IMR-90 (cell line): Measurements from ENCODE around the gene DACT2. TPM values are rescaled to one million over a fixed set of nuclear protein-coding genes. Genes with fewer than 3 reads are reported as not detected.

Experiments
- ATAC-seq: fragments of 200-7000 bp; cut with Tn5 transposase; 2 replicates; pipeline ENCODE4 v1.9.1; 2020; ENCODE audit warnings: low read depth, mild to moderate bottlenecking, moderate library complexity
- BruUV-seq: library from RNA; stranded (reverse); fragments of 400-500 nt; replicated peaks from 2 replicates; lab custom pipeline; 2021; lab: Mats Ljungman, UMichigan
- CTCF ChIA-PET: fragments of 300-600 bp; formaldehyde crosslinking; extraction: SDS; loops from one replicate; lab custom pipeline; 2021; ENCODE audit warnings: antibody characterized with exemption; lab: Yijun Ruan, JAX
- POLR2A ChIA-PET: fragments of 300-600 bp; sonication (Branson Sonifier 250); formaldehyde crosslinking; loops from one replicate; lab custom pipeline; 2022; ENCODE audit warnings: antibody characterized with exemption; ENCODE audit not compliant: unreplicated experiment; lab: Charles Lee
- DNase-seq: peaks from one replicate; pipeline ENCODE4 v3.0.0; 2013
- H2AFZ ChIP-seq: replicated peaks from 2 replicates; pipeline ENCODE3; 2013; ENCODE audit warnings: low read length, mild to moderate bottlenecking; ENCODE audit not compliant: poor library complexity
- H2AK5ac ChIP-seq: 2 replicates; pipeline ENCODE4 v1.6.1; 2013; ENCODE audit warnings: low read depth, low read length, inconsistent platforms
- H2AK9ac ChIP-seq: replicated peaks from 2 replicates; pipeline ENCODE3; 2013; ENCODE audit warnings: mild to moderate bottlenecking, low read depth, low read length, moderate library complexity; ENCODE audit not compliant: poor library complexity
- H2BK120ac ChIP-seq: 2 replicates; pipeline ENCODE4 v1.6.1; 2013; ENCODE audit warnings: low read depth, low read length, inconsistent platforms
- H2BK15ac ChIP-seq: 3 replicates; pipeline ENCODE4 v1.6.1; 2013; ENCODE audit warnings: low read depth, low read length, inconsistent platforms
- H2BK20ac ChIP-seq: 2 replicates; pipeline ENCODE4 v1.6.1; 2013; ENCODE audit warnings: low read depth, mild to moderate bottlenecking, inconsistent platforms, low read length, moderate library complexity
- H2BK5ac ChIP-seq: 2 replicates; pipeline ENCODE4 v1.6.1; 2013; ENCODE audit warnings: mild to moderate bottlenecking, low read depth, low read length, inconsistent platforms; ENCODE audit not compliant: poor library complexity, severe bottlenecking
- H3K14ac ChIP-seq: replicated peaks from 2 replicates; pipeline ENCODE4 v1.6.1; 2013; ENCODE audit warnings: low read depth, low read length, inconsistent platforms
- H3K18ac ChIP-seq: 2 replicates; pipeline ENCODE4 v1.6.1; 2013; ENCODE audit warnings: low read depth, low read length, control low read depth
- H3K23ac ChIP-seq: 2 replicates; pipeline ENCODE4 v1.6.1; 2013; ENCODE audit warnings: low read depth, low read length, inconsistent platforms
- H3K27ac ChIP-seq: 2 replicates; pipeline ENCODE4 v1.5.1; 2013; ENCODE audit warnings: mild to moderate bottlenecking, control low read depth, low read length; ENCODE audit not compliant: insufficient read depth
- H3K27me3 ChIP-seq: 2 replicates; pipeline ENCODE4 v1.6.1; 2013; ENCODE audit warnings: low read length; ENCODE audit not compliant: control insufficient read depth, insufficient read depth
- H3K36me3 ChIP-seq: 2 replicates; pipeline ENCODE4 v1.6.1; 2013; ENCODE audit warnings: low read length, mixed read lengths; ENCODE audit not compliant: control insufficient read depth, insufficient read depth
- H3K4ac ChIP-seq: 2 replicates; pipeline ENCODE4 v1.6.1; 2013; ENCODE audit warnings: low read depth, low read length, inconsistent platforms
- H3K4me1 ChIP-seq: 2 replicates; pipeline ENCODE4 v1.6.1; 2013; ENCODE audit warnings: low read length, mixed read lengths; ENCODE audit not compliant: control insufficient read depth, insufficient read depth
- H3K4me2 ChIP-seq: 2 replicates; pipeline ENCODE4 v1.6.1; 2013; ENCODE audit warnings: low read depth, mild to moderate bottlenecking, control low read depth, low read length, moderate library complexity
- H3K4me3 ChIP-seq: 2 replicates; pipeline ENCODE4 v1.5.1; 2013; ENCODE audit warnings: low read depth, mild to moderate bottlenecking, control low read depth, low read length, moderate library complexity; ENCODE audit not compliant: insufficient read depth
- H3K56ac ChIP-seq: 2 replicates; pipeline ENCODE4 v1.6.1; 2013; ENCODE audit warnings: low read length, inconsistent platforms; ENCODE audit not compliant: insufficient read depth; ENCODE audit errors: extremely low read depth
- H3K79me1 ChIP-seq, 2 experiments: 2 replicates each; pipeline ENCODE4 v1.6.1; 2013; ENCODE audit warnings: low read length in 2 of 2, inconsistent platforms in 1 of 2, low read depth in 1 of 2
- H3K9ac ChIP-seq: 2 replicates; pipeline ENCODE4 v1.6.1; 2013; ENCODE audit warnings: low read depth, low read length, control low read depth
- H3K9me1 ChIP-seq: 2 replicates; pipeline ENCODE4 v1.6.1; 2013; ENCODE audit warnings: low read length, inconsistent platforms; ENCODE audit not compliant: insufficient read depth
- H3K9me3 ChIP-seq: 2 replicates; pipeline ENCODE4 v1.6.1; 2013; ENCODE audit warnings: low read length; ENCODE audit not compliant: control insufficient read depth, insufficient read depth
- H4K20me1 ChIP-seq: 2 replicates; pipeline ENCODE4 v1.6.1; 2013; ENCODE audit warnings: low read length, inconsistent platforms; ENCODE audit not compliant: insufficient read depth
- H4K5ac ChIP-seq: 2 replicates; pipeline ENCODE4 v1.6.1; 2013; ENCODE audit warnings: mild to moderate bottlenecking, low read depth, low read length, control low read depth
- H4K8ac ChIP-seq, 2 experiments: 2 replicates each; pipeline ENCODE4 v1.6.1; 2013; ENCODE audit warnings: low read depth in 2 of 2, low read length in 2 of 2, control low read depth in 1 of 2, inconsistent platforms in 1 of 2
- H4K91ac ChIP-seq: 2 replicates; pipeline ENCODE4 v1.6.1; 2013; ENCODE audit warnings: low read depth, low read length, inconsistent platforms; ENCODE audit not compliant: insufficient read depth
- CEBPB ChIP-seq: IDR thresholded peaks from 2 replicates; pipeline ENCODE4 v1.6.1; 2012; ENCODE audit warnings: low read depth, low read length, improper control_type of control experiment
- CHD1 ChIP-seq: IDR thresholded peaks from 2 replicates; pipeline ENCODE4 v1.6.1; 2012; ENCODE audit warnings: low read depth, low read length, improper control_type of control experiment
- ELK1 ChIP-seq: fragments of 150-350 bp; IDR thresholded peaks from 2 replicates; pipeline ENCODE4 v1.6.1; 2016; ENCODE audit warnings: low read depth, mild to moderate bottlenecking, low read length, moderate library complexity, borderline replicate concordance
- NFE2L2 ChIP-seq: fragments of 150-350 bp; IDR thresholded peaks from 2 replicates; pipeline ENCODE4 v1.6.1; 2016; ENCODE audit warnings: low read depth, mild to moderate bottlenecking, low read length
- POLR2A ChIP-seq: IDR thresholded peaks from 2 replicates; pipeline ENCODE4 v1.6.1; 2012; ENCODE audit warnings: mild to moderate bottlenecking, low read depth, low read length
- RAD21 ChIP-seq: IDR thresholded peaks from 2 replicates; pipeline ENCODE4 v1.6.1; 2012; ENCODE audit warnings: low read length, improper control_type of control experiment
- RCOR1 ChIP-seq: IDR thresholded peaks from 2 replicates; pipeline ENCODE4 v1.6.1; 2012; ENCODE audit warnings: mild to moderate bottlenecking, low read length, improper control_type of control experiment; ENCODE audit not compliant: insufficient replicate concordance
- RFX5 ChIP-seq: IDR thresholded peaks from 2 replicates; pipeline ENCODE4 v1.8.0; 2012; ENCODE audit warnings: low read depth, mild to moderate bottlenecking, low read length, moderate library complexity
- SMC3 ChIP-seq: fragments of 150-350 bp; IDR thresholded peaks from 2 replicates; pipeline ENCODE4 v1.6.1; 2016; ENCODE audit warnings: low read depth, mild to moderate bottlenecking, antibody characterized with exemption, low read length, moderate library complexity
- WGBS, 2 experiments: methylation state at CpG; one replicate each; pipeline versions ENCODE4 v1.1.5 to v1.1.7; 2013; ENCODE audit warnings: missing lambda C conversion rate in 2 of 2; ENCODE audit not compliant: insufficient read length in 1 of 2; ENCODE audit errors: extremely low coverage in 2 of 2; 5-methylcytosine and 5-hydroxymethylcytosine counted together
- dilution Hi-C: fragments of 300-500 bp; cut with HindIII; formaldehyde crosslinking; loops from one replicate; pipeline ENCODE4 v1.14.3; 2018; ENCODE audit warnings: low sequenced_read_pairs; ENCODE audit not compliant: unreplicated experiment
- in situ Hi-C: fragments of 300-500 bp; cut with MboI; formaldehyde crosslinking; loops from 3 replicates; pipeline ENCODE4 v1.14.3; 2019; ENCODE audit warnings: low sequenced_read_pairs, inconsistent platforms, mixed read lengths
- intact Hi-C: fragments of 100-400 bp; cut with micrococcal nuclease; formaldehyde crosslinking; loops from 2 replicates; pipeline ENCODE4 v1.10.0; 2022
- polyA plus RNA-seq, 3 experiments: library from polyadenylated mRNA; depleted of rRNA; stranded (reverse); fragments of >200 nt; gene quantifications; 2 replicates each; pipeline ENCODE4 v1.2.3, GENCODE V29; 2012; ENCODE audit warnings: low replicate concordance in 1 of 3
- total RNA-seq: library from RNA; depleted of rRNA; stranded (reverse); fragments of >200 nt; gene quantifications from 2 replicates; pipeline ENCODE4 v1.2.3, GENCODE V29; 2012

The DACT2 gene
- total and polyA plus RNA-seq, 2 of the 4 experiments (the other 2 are of a cell fraction) = not detected

GRCh38 chr6:168272415-168273325 is 46.9 kb downstream of the DACT2 start (continued):
- no peak for TF ChIP-seq CEBPB

GRCh38 chr6:168270274-168271172 is 49.1 kb downstream of the DACT2 start:
- DNase-seq (no peak), ATAC-seq (no peak)
- Histone ChIP-seq H3K36me3 (no peaks in the 10 kb centered on the region), H3K18ac (no peak overlapping the region), H4K8ac (no peak overlapping the region), H2AK9ac (no peak overlapping the region), H2AFZ (no peak overlapping the region), H2BK15ac (no peak overlapping the region), H2AK5ac (no peak overlapping the region), H3K9me3 (peaks cover 33% of the 10 kb centered on the region), H4K5ac (no peak overlapping the region), H3K23ac (no peak overlapping the region), H3K27me3 (no peaks in the 10 kb centered on the region), H3K79me1 (no peaks in the 10 kb centered on the region), H3K4ac (no peak overlapping the region), H2BK120ac (no peak overlapping the region), H2BK20ac (no peak overlapping the region), H3K4me1 (no peaks in the 10 kb centered on the region), H3K9me1 (no peaks in the 10 kb centered on the region), H3K27ac (no peak overlapping the region), H3K4me3 (no peak overlapping the region), H3K4me2 (no peak overlapping the region), H3K56ac (no peak overlapping the region), H3K9ac (no peak overlapping the region), H4K91ac (no peak overlapping the region), H2BK5ac (peak overlapping the region; percentile 87), H3K14ac (no peak overlapping the region), H4K20me1 (no peaks in the 10 kb centered on the region)
- dilution Hi-C loops (no loop called here), in situ Hi-C loops (no loop called here), intact Hi-C loops (no loop called here)
- BruUV-seq = no TSS peak
- POLR2A ChIA-PET = no interaction called here
- WGBS, 2 experiments = 83 to 100% methylated on average over 1 to 4 of the region's 19 CpGs
- TF ChIP-seq NFE2L2 = no peak
- no peak for TF ChIP-seq CEBPB
- no peak for TF ChIP-seq RFX5
- no peak for TF ChIP-seq SMC3
- TF ChIP-seq ELK1 = no peak
- no peak for TF ChIP-seq RAD21
- no peak for TF ChIP-seq RCOR1
- TF ChIP-seq CHD1 = no peak
- TF ChIP-seq POLR2A = no peak
- CTCF ChIA-PET = no interaction called here
